Erythroblast (primary cell): ENCODE results near the gene MCUB.

ENCODE experiments used
- DNase-seq, 2 experiments: peaks; one replicate each; lab custom pipeline; 2025; lab: John Stamatoyannopoulos, UW
- GATA1 ChIP-seq: IDR thresholded peaks from 2 replicates; pipeline ENCODE4 v1.6.1; 2011; ENCODE audit warnings: low read depth, mild to moderate bottlenecking, control low read depth, low read length, moderate library complexity
- POLR2A ChIP-seq: IDR thresholded peaks from 2 replicates; pipeline ENCODE4 v1.6.1; 2011; ENCODE audit warnings: mild to moderate bottlenecking, low read length

Gene MCUB

DNA sequence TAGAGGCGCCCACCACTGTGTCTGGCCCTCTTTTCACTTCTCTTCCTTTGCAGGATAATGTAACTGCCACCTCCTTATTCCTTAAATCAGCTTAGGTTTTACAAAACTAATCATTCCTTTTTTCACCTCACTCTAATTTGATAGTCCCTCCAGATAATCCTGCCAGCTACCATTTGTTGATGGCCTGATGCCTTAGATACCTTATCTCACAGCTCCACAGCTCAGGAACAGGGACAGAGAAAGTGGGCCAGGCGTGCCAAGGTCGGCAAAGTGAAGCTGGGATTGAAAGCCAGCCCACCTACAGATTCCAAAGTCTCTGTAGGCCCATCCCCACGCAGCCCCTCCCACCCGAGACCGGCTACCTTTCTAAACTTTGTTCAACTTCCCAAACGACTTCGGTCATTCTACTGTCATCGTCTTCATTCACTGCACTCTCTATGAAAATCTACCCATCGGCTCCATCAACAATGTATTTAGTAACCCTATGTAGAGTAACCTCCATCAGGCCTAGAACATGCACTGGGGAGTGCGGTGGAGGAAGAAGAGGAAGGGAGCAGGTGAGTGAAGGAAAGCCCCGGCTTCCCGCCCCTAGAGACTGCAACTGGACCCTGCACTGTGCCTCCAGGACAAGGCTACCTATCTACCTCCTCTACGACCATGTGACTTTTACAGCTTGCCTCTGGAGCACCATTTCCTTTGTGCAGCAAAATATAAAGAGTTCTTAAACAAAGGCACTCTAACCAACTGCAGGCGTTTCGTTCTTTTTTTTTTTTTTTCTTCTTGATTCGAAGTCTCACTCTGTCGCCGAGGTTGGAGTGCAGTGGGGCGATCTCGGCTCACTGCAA, 141.7 kb downstream of the MCUB start:
- DNase-seq = peak; percentile 43 to 68
- no peak for TF ChIP-seq POLR2A
- no peak for TF ChIP-seq GATA1

DNA sequence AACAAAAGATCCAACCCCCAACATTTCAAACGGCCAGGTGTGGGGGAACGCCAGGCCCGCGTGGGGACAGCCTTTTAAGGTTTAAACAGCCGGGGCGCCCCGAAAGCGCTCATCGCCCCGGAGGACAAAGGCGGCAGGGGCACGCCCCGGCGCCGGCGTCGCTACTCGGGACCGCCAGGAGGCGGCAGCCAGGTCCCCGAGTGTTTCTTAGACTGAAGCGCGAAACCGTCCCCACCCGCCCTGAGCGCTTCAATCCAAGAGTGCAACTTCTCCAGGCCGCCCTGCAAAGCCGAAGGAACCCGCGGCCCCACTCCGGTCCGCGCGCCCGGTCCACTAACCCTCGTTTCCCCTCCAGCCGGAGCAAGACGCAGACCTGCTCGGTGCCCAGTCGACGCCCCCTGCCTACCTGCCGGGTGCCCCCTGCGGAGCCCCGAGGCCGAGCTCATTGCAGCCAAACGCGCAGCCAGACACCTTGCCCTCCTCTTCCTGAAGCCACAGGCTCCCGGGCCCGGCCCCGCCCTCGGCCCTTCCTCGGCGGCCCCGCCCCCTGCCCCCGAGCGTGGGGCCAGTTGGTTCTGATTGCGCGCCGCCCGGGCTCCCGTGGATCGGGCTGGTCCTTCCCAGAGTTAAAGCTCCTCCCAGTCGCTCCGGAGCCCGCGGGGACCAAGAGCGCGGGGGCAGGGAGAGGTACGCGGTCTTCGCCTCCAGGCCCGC, 143.1 kb downstream of the MCUB start, which contains the start of gene CASP6:
Gene CASP6 (minus strand): TSS at position 496 of the 714 bp plus-strand sequence. CDS start 50 bp downstream, at position 446.
- no peak for TF ChIP-seq GATA1
- TF ChIP-seq POLR2A = peak; percentile 64
- peak; percentile 88 to 91 for DNase-seq

DNA sequence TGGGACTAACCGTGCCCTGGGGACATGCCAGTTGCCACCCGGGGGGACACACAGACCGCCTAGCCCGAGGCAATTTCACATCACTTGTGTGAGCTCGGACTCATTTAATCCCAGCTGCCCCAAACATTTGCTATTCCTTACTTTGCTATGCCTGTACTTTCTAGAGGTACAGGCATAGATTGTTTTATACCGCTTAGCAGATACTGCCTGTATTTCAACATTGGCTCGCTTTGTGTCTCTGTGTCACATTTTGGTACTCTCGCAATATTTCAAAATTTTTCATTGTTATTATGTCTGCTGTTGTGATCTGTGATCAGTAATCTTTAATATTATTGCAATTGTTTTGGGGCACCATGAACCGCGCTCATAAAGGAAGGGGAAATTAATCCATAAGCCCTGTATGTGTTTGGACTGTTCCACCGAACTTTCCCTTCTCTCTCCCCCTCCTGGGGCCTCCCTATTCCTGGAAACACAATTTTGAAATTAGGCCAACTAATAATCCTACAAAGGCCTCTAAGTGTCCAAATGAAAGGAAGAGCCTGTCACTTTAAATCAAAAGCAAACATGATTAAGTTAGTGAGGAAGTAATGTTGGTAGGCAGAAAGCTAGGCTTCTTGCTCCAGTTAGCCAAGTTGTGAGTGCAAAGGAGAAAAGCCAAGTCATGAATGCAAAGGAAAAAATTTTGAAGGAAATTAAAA, 143.8 kb downstream of the MCUB start:
- TF ChIP-seq GATA1 (no peak), POLR2A (no peak)
- DNase-seq = no peak

DNA sequence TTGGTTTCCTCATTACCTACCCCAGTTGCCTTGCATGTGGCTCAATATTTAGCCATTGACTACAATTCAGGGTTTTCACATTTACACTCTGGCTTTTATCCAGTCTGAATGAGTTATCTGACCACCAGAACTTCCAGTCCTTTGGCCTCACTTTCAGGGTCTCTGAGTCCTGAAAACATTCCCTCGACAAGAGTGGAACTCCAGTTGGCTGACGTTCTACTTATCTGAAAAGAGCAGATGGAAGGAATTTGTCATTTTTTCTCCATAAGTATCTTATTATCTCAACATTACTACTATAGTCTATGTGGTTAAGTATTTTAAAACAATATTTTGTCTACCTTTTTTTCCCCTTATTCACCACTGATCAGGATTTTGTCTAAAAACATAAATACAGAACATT, 148.4 kb downstream of the MCUB start:
- no peak for TF ChIP-seq POLR2A
- no peak for TF ChIP-seq GATA1
- no peak for DNase-seq

DNA sequence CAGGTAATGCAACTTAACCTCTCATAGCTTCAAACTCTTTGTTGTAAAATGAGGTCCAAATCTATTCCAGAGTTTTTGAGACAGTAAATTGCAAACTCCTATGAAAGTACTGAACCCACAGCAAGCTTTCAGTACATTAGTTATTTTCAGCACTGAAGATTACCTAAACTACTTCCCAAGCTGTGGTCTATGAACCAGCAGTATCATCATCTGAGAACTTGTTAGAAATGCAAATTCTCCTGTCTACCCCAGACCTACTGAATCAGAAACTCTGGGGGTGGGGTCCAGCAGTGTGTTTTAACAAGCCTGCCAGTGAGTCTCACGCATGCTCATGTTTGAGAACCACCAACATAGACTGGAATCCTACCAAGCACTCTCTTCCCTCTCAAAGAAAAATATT, 148.9 kb downstream of the MCUB start:
- no peak for DNase-seq
- TF ChIP-seq GATA1 (no peak), POLR2A (no peak)

DNA sequence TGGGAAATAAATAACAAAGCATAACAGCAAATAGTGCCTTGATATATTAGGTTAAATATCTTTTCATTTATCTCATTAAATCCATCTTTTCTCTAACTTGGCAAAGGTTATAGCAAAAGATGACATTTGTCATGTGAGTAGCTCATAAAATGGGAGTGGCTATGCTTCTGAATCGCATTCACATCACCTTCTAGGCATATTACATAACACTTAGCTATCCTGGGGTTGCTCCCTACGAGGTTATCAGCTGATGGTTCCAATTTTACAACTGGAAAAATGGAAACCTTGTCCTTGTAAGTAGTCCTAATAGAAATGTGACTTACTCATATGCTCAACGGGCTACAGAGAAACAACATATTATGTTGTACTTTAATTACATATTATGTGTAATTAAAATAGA, 153.5 kb downstream of the MCUB start:
- no peak for DNase-seq
- no peak for TF ChIP-seq POLR2A
- no peak for TF ChIP-seq GATA1

DNA sequence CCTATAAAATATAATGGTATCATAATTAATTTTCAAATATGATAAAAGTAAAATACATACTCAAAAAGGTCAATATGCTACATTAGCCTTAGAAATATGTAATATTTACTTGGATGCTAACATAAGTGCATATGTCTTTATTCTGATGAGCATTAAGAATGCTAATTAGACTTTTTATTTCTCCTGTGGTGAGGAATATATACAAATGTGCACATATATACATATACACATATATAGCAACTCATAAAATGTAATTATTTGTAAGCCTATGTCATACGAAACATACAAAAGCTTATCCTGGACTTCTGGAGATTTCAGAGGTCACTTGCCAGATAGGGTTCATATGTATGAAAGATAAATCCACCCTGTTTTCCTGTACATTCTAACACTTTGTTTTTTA, 158.7 kb downstream of the MCUB start:
- TF ChIP-seq GATA1 (no peak), POLR2A (no peak)
- no peak for DNase-seq

DNA sequence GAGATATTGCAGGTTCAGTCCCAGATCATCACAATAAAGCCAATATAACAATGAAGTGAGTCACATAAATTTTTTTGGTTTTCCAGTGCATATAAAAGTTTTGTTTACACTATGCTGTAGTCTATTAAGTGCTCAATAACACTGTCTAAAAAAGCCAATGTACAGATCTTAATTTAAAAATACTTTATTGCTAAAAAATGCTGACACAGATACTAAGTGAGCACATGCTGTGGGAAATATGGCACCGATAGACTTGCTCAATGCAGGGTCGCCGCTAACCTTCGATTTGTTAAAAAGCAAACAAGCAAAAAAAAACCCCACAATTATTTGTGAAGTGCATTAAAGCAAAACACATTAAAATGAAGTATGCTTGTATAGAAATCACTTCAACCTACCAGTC, 159.6 kb downstream of the MCUB start:
- no peak for TF ChIP-seq POLR2A
- TF ChIP-seq GATA1 = no peak
- no peak for DNase-seq

DNA sequence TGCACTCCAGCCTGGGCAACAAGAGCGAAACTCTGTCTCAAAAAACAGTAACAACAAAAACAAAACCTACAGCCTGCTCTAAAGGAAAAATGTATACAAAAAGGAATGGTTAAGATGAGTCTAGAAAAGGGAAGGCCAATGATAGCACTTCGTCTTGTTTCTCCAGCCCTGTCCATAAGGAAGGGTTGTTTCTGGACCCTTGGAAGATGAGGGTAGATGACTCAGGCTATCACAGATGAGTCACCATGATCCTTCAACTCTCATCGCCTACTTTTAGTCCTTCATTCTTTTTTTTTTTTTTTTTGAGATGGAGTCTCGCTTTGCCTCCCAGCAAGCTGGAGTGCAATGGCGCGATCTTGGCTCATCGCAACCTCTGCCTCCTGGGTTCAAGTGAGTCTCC, 161.0 kb downstream of the MCUB start:
- TF ChIP-seq GATA1 = no peak
- TF ChIP-seq POLR2A = no peak
- DNase-seq = peak in 1 of 2 experiments; percentile 34

DNA sequence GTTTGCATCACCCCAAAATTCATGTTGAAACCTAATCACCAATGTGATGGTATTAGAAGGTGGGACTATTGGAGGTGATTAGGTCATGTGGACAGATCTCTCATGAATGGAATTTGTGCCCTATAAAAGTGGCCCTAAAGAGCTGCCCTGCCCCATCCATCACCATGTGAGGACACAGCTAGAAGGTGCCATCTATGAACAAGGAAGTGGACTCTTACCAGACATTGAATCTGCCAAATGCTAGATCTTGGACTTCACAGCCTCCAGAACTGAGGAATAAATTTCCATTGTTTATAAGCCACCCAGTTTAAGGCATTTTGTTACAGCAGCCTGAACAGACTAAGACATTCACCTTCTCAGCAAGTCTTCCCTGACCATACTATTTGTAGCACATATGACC, 162.3 kb downstream of the MCUB start:
- no peak for DNase-seq
- no peak for TF ChIP-seq POLR2A
- TF ChIP-seq GATA1 = no peak

DNA sequence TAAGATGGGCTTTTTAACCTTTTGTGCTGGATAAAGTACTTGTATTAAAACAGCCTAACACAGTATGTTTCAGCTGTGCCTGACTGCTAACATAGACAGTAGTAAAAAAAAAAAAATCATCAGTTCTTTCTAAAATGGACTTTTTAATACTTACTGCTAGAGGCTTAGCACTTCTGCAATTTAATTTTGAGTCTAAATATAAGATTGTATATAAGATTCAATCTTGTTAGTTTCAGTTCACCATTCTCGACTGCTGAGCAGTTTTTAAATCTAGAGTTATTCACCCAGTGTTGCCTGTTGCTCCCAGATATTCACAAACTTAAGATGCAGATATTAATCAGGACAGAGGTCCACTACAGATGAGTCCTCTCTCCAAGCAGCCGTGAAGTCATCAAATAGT, 163.1 kb downstream of the MCUB start:
- no peak for DNase-seq
- TF ChIP-seq POLR2A = no peak
- TF ChIP-seq GATA1 = no peak

DNA sequence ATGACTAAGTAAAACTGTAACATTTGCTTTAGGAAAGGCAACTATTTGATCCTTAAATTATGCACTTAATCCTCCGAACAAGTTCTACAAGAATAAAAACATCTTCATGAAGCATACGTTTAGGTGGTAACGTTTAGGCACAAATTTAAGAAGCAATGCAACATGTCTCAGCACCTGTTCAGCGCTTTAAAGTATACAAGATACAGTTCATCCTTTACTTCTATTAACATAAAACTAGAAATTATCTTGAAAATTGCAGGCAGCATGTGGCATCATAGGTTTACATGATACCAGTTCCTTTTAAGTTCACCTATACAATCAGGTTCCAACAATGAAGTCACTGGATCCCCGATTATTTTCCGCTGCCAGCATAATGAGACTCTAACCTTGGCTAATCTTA, 168.3 kb downstream of the MCUB start:
- DNase-seq = peak; percentile 32 to 45
- TF ChIP-seq POLR2A (no peak), GATA1 (no peak)

DNA sequence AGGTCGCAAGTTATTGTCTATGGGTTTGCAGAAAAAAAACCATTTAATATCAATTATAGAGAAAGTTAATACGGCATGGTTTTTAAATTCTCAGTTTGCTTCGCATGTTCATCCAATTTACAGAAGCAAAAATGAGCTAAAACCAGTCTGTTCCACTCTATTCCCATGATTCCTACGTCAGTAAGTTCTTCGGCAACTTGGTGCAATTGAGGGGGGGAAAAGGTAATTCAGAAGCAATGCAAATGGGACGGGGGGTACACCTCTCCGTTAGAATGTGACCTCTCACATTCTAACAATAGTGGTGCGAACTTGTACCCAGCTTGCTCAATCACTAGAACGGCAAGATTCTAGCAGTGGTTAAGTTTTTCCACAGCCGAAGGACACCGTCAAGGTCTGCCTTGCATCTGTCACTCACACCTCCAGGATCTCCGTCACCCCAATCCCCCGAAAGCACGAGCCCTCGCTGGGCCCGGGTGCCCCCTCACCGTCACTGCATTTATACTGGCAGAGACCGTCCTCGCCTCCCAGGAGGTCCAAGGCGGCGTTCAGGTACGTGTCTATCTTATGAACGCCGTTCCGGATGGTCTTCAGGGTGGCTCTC, 169.2 kb downstream of the MCUB start:
- DNase-seq = peak; percentile 66 to 76
- TF ChIP-seq GATA1 = no peak
- TF ChIP-seq POLR2A = no peak
